HL-60 (cell line): ENCODE data around the gene RTL9.

Experiments used
- DNase-seq, 2 experiments: peaks; one replicate each; pipeline ENCODE4 v3.0.0-alpha.2; 2010 to 2020; ENCODE audit warnings: low read depth in 1 of 2, low spot score in 1 of 2
- H3K27ac ChIP-seq: fragments of 250-450 bp; sonication (Bioruptor Pico); replicated peaks from 2 replicates; pipeline ENCODE4 v1.5.1; 2020; ENCODE audit warnings: mild to moderate bottlenecking, moderate library complexity
- H3K27me3 ChIP-seq: fragments of 250-450 bp; sonication (Bioruptor Pico); 2 replicates; pipeline ENCODE4 v1.5.1; 2021; ENCODE audit warnings: mild to moderate bottlenecking, moderate library complexity; ENCODE audit not compliant: insufficient read depth, poor library complexity, severe bottlenecking
- H3K4me3 ChIP-seq: replicated peaks from 2 replicates; pipeline ENCODE4 v1.5.1; 2011; ENCODE audit warnings: mild to moderate bottlenecking, control low read depth, low read length; ENCODE audit not compliant: insufficient read depth
- CTCF ChIP-seq: IDR thresholded peaks from one replicate; pipeline ENCODE4 v1.5.1; 2011; ENCODE audit warnings: low read length, control low read depth, inconsistent platforms; ENCODE audit not compliant: insufficient read depth
- GABPA ChIP-seq: IDR thresholded peaks from 2 replicates; pipeline ENCODE4 v1.6.1; 2012; ENCODE audit warnings: low read depth
- POLR2AphosphoS5 ChIP-seq: IDR thresholded peaks from 2 replicates; pipeline ENCODE4 v1.6.1; 2012; ENCODE audit warnings: low read depth
- REST ChIP-seq: IDR thresholded peaks from 2 replicates; pipeline ENCODE4 v1.6.1; 2012; ENCODE audit warnings: low read depth; ENCODE audit not compliant: insufficient replicate concordance
- SPI1 ChIP-seq: IDR thresholded peaks from 2 replicates; pipeline ENCODE4 v1.6.1; 2012; ENCODE audit warnings: low read depth, mild to moderate bottlenecking, borderline replicate concordance

RTL9 gene

GRCh38 chrX:110359273-110359672 lies 625 bp downstream of the RTL9 start:
- TF ChIP-seq CTCF: no peak
- H3K27me3 ChIP-seq: peaks cover 3% of the 10 kb centered on the region
- no peak overlapping the region for H3K4me3 ChIP-seq
- no peak for DNase-seq
- H3K27ac ChIP-seq: no peak overlapping the region

GRCh38 chrX:110363244-110363643 lies 4.6 kb downstream of the RTL9 start:
- no peaks in the 10 kb centered on the region for H3K27me3 ChIP-seq

GRCh38 chrX:110373310-110373709 lies 14.7 kb downstream of the RTL9 start:
- no peak for DNase-seq
- Histone ChIP-seq H3K4me3 (no peak overlapping the region), H3K27me3 (no peaks in the 10 kb centered on the region), H3K27ac (no peak overlapping the region)
- TF ChIP-seq POLR2AphosphoS5 (no peak), REST (no peak), GABPA (no peak), SPI1 (no peak), CTCF (no peak)

More at GRCh38 chrX:110363244-110363643, 4.6 kb downstream of the RTL9 start:
- H3K4me3 ChIP-seq: no peak overlapping the region
- TF ChIP-seq SPI1 (no peak), GABPA (no peak), POLR2AphosphoS5 (no peak), REST (no peak), CTCF (no peak)
- no peak for DNase-seq
- H3K27ac ChIP-seq: no peak overlapping the region

- Histone ChIP-seq H3K27me3 (no peaks in the 10 kb centered on the region), H3K27ac (no peak overlapping the region), H3K4me3 (no peak overlapping the region)
- no peak for DNase-seq
- TF ChIP-seq CTCF: no peak
- TF ChIP-seq REST: no peak
- no peak for TF ChIP-seq POLR2AphosphoS5
- no peak for TF ChIP-seq SPI1
- no peak for TF ChIP-seq GABPA
Measured at GRCh38 chrX:110374559-110374958, 15.9 kb downstream of the RTL9 start.
